Sigmoid colon (tissue), 4 donors: ENCODE results near the gene JMJD1C.
A peak's percentile ranks its signal among the peaks of the same experiment; 100 is the strongest.

Experiments
- CTCF ChIP-seq, 4 experiments: fragments of 450-650 bp in 3 of 4; fragments of 200-600 bp in 1 of 4; IDR thresholded peaks; one replicate each; pipeline ENCODE4 v1.5.1; 2016 to 2019; ENCODE audit warnings: antibody characterized with exemption in 4 of 4, mild to moderate bottlenecking in 3 of 4, moderate library complexity in 2 of 4
- EP300 ChIP-seq, 4 donors: sonication (generic); formaldehyde crosslinking; IDR thresholded peaks; one replicate each; pipeline ENCODE4 v1.6.1; 2017; ENCODE audit warnings: antibody characterized with exemption in 4 of 4
- POLR2A ChIP-seq, 2 donors: fragments of 450-650 bp; IDR thresholded peaks; one replicate each; pipeline ENCODE4 v1.6.1; 2016; ENCODE audit warnings: antibody characterized with exemption in 2 of 2, mild to moderate bottlenecking in 2 of 2, moderate library complexity in 2 of 2
- POLR2AphosphoS5 ChIP-seq, 4 donors: sonication (generic); formaldehyde crosslinking; IDR thresholded peaks; one replicate each; pipeline ENCODE4 v1.6.1; 2017; ENCODE audit warnings: antibody characterized with exemption in 4 of 4

DNA sequence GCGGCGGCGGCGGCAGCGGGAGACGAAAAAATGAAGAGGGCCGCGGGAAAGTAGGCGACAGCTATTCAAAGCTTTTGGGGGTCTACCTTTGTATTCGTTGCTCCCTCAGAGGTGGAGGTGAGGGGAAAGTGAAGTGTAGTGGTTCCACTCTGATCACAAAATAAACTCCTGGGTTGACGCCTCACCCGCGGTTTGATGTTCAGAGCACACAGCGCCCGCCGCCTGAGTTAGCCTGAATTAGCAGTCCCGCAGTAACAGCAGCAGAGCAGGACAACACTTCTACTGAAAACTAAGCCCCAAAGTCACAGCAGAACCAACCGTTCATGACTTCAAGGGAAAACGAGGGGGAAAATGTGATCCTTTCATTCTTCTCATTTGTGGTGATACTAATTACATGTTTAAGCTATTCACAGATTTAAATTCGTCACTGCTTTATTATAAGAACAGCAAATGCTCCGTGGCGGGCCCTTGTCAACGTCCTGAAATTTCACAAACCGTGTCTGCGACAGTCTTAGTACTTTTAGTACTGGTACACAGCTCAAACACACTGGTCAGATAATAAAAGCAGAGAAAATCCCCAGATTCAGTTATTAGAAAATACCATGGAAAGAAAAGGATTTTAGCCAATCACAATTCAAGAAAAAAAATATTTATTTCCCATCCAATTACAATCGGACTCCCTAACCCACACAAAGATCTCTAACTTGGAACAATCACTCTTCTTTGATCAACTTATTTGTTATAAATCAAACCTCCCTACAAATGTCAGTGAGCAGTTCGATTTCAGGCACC, 563 bp upstream of the JMJD1C start:
- TF ChIP-seq POLR2AphosphoS5 (IDR thresholded peaks at IDR 0.05): peak in 2 of 4 donors; percentile 28 to 76
- no peak for TF ChIP-seq CTCF (IDR thresholded peaks at IDR 0.05)
- no peak for TF ChIP-seq POLR2A (IDR thresholded peaks at IDR 0.05)
- no peak for TF ChIP-seq EP300 (IDR thresholded peaks at IDR 0.05)
